Measurements from ENCODE around the gene DTX3.

DNA sequence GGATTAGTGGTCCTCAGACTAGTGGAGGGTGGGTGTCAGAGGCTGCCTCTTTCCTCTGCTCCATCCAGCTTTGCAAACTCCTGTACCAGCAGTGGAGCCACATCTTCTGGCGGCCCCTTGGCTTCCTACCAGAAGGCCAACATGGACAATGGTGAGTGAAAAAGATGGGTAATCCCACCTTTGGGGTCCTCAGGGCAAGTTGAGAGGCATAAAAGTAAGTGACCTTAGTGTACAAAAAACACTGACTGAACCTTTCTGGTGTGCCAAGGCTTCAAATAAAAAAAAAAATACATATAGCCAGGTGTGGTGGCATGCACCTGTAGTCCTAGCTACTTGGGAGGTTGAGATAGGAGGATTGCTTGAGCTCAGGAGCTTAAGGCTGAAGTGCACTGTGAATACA lies 22.8 kb upstream of the DTX3 start:
- no peak for TF ChIP-seq SP1 (IDR thresholded peaks at IDR 0.05)
- TF ChIP-seq ARNT (IDR thresholded peaks at IDR 0.05), result no peak
- TF ChIP-seq BHLHE40 (IDR thresholded peaks at IDR 0.05; ENCODE audit: borderline replicate concordance), result no peak
- no peak for TF ChIP-seq FOXA1 (IDR thresholded peaks at IDR 0.05)
- TF ChIP-seq CTBP1 (IDR thresholded peaks at IDR 0.05; ENCODE audit: borderline replicate concordance), result no peak
- no peak for TF ChIP-seq FOXM1 (IDR thresholded peaks at IDR 0.05; ENCODE audit: borderline replicate concordance)
